Keratinocyte (primary cell): ENCODE measurements around the gene ZNF638. TPM values are rescaled to one million over a fixed set of nuclear protein-coding genes. Genes with fewer than 3 reads are reported as not detected.

ENCODE experiments used
- DNase-seq: peaks from one replicate; pipeline ENCODE4 v3.0.0-alpha.2; 2011; ENCODE audit warnings: low read depth, missing footprints, low spot score
- FAIRE-seq: peaks from 2 replicates; lab custom pipeline; 2011; peaks lifted over from hg19 to GRCh38; lab: Jason Lieb, UNC
- H2AFZ ChIP-seq: 2 replicates; pipeline ENCODE4 v1.6.0; 2012; ENCODE audit warnings: low read length, control low read depth, inconsistent platforms; ENCODE audit not compliant: control insufficient read depth
- H3K27ac ChIP-seq: 2 replicates; pipeline ENCODE4 v1.5.1; 2011; ENCODE audit warnings: low read length; ENCODE audit not compliant: control insufficient read depth, insufficient read depth
- H3K27me3 ChIP-seq: 3 replicates; pipeline ENCODE4 v1.6.0; 2011; ENCODE audit warnings: low read length; ENCODE audit not compliant: control insufficient read depth, insufficient read depth; ENCODE audit errors: extremely low read depth
- H3K36me3 ChIP-seq, 2 experiments: 2 replicates in 1 of 2; 3 replicates in 1 of 2; pipeline ENCODE4 v1.5.1; 2011; ENCODE audit warnings: low read length in 2 of 2, mild to moderate bottlenecking in 1 of 2; ENCODE audit not compliant: control insufficient read depth in 2 of 2, insufficient read depth in 2 of 2; ENCODE audit errors: extremely low read depth in 1 of 2
- H3K4me1 ChIP-seq: 3 replicates; pipeline ENCODE4 v1.5.1; 2011; ENCODE audit warnings: low read length; ENCODE audit not compliant: control insufficient read depth, insufficient read depth; ENCODE audit errors: extremely low read depth
- H3K4me2 ChIP-seq: 3 replicates; pipeline ENCODE4 v1.6.0; 2011; ENCODE audit warnings: low read depth, low read length; ENCODE audit not compliant: control insufficient read depth, insufficient read depth; ENCODE audit errors: extremely low read depth
- H3K4me3 ChIP-seq, 3 experiments: fragments of 200-600 bp in 1 of 3; sonication (generic) in 1 of 3; 2 replicates in 2 of 3; 3 replicates in 1 of 3; pipeline ENCODE4 v1.5.1; 2011 to 2016; ENCODE audit warnings: low read length in 3 of 3, mild to moderate bottlenecking in 3 of 3, control low read depth in 2 of 3, inconsistent platforms in 1 of 3, low read depth in 1 of 3, mixed read lengths in 1 of 3, mixed run types in 1 of 3, moderate library complexity in 1 of 3; ENCODE audit not compliant: control insufficient read depth in 2 of 3, insufficient read depth in 2 of 3; ENCODE audit errors: extremely low read depth in 1 of 3
- H3K79me2 ChIP-seq: 2 replicates; pipeline ENCODE4 v1.6.0; 2012; ENCODE audit warnings: low read length; ENCODE audit not compliant: control insufficient read depth, insufficient read depth
- H3K9ac ChIP-seq: 3 replicates; pipeline ENCODE4 v1.6.0; 2011; ENCODE audit warnings: low read length; ENCODE audit not compliant: control insufficient read depth, insufficient read depth; ENCODE audit errors: extremely low read depth
- H3K9me1 ChIP-seq: 3 replicates; pipeline ENCODE4 v1.6.0; 2011; ENCODE audit warnings: low read length; ENCODE audit not compliant: control insufficient read depth, insufficient read depth; ENCODE audit errors: extremely low read depth
- H3K9me3 ChIP-seq: 2 replicates; pipeline ENCODE4 v1.5.1; 2012; ENCODE audit warnings: low read depth, low read length; ENCODE audit not compliant: control insufficient read depth
- H4K20me1 ChIP-seq: 3 replicates; pipeline ENCODE4 v1.6.0; 2011; ENCODE audit warnings: low read length; ENCODE audit not compliant: control insufficient read depth, insufficient read depth; ENCODE audit errors: extremely low read depth
- CTCF ChIP-seq, 3 experiments: IDR thresholded peaks in 1 of 3; conservative IDR thresholded peaks in 1 of 3; optimal IDR thresholded peaks in 1 of 3; 2 replicates in 2 of 3; 3 replicates in 1 of 3; pipeline versions ENCODE3 to v1.5.1; 2011; ENCODE audit warnings: low read length in 3 of 3, mild to moderate bottlenecking in 3 of 3, moderate library complexity in 2 of 3, control low read depth in 1 of 3, inconsistent platforms in 1 of 3; ENCODE audit not compliant: insufficient read depth in 2 of 3; ENCODE audit errors: extremely low read depth in 1 of 3
- EZH2 ChIP-seq: IDR thresholded peaks from one replicate; pipeline ENCODE4 v1.6.1; 2012; ENCODE audit warnings: inconsistent platforms, mild to moderate bottlenecking, low read length, moderate library complexity
- dilution Hi-C: fragments of 300-500 bp; cut with MboI; formaldehyde crosslinking; loops from one replicate; pipeline ENCODE4 v1.7.0; 2020; ENCODE audit warnings: low sequenced_read_pairs; ENCODE audit not compliant: extremely low pct_ligation_motif_present
- polyA plus RNA-seq, 5 experiments: library from polyadenylated mRNA; depleted of rRNA in 3 of 5; stranded (reverse) in 3 of 5; stranded (forward) in 1 of 5; unstranded in 1 of 5; fragments of >200 nt; gene quantifications; 1 replicate in 1 of 5; 2 replicates in 3 of 5; 3 replicates in 1 of 5; pipeline versions ENCODE4 v1.2.1 to v1.2.3, GENCODE V29; 2011 to 2012; ENCODE audit warnings: missing spikeins in 2 of 5, low read depth in 1 of 5, low replicate concordance in 1 of 5

ZNF638 gene
- polyA plus RNA-seq, 1 donor (not counting 4 experiments of a cell fraction or from before 2014, with no cell fraction given) = 66.5 TPM

DNA sequence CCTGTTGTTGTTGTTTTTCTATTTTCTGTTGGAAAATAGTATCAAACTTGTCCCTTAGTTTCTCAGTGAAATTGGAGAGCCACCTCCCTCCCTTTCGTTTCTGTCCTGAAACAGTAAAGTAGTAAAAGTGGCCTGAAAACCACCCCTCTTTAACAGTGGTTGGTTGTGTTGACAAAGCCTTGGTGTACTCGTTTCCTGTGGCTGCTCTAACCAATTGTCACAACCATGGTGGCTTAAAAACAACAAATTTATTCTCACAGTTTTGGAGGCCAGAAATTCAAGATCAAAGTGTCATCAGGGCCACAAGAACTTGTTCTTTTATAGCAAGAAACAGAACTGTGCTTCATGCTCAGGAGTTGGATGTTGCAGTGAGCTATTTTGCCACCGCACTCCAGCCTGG, 117.8 kb downstream of the ZNF638 start:
- TF ChIP-seq EZH2 (no peak), CTCF (optimal IDR thresholded peaks at IDR 0.05 in 1 of 3, IDR thresholded peaks at IDR 0.05 in 1 of 3, conservative IDR thresholded peaks at IDR 0.05 in 1 of 3; ENCODE audit: extremely low read depth in 1 of 3, insufficient read depth in 2 of 3, low read length in 3 of 3) (no peak)
- Histone ChIP-seq H3K4me3 (no peak overlapping the region), H3K9me3 (no peaks in the 10 kb centered on the region), H4K20me1 (no peaks in the 10 kb centered on the region), H3K9me1 (no peaks in the 10 kb centered on the region), H2AFZ (no peak overlapping the region), H3K9ac (no peak overlapping the region), H3K4me2 (no peak overlapping the region), H3K79me2 (no peaks in the 10 kb centered on the region), H3K27ac (no peak overlapping the region), H3K36me3 (no peaks in the 10 kb centered on the region), H3K4me1 (peaks cover 22% of the 10 kb centered on the region), H3K27me3 (no peaks in the 10 kb centered on the region)
- DNase-seq (no peak), FAIRE-seq (no peak)
- dilution Hi-C loops = no loop called here

GRCh38 chr2:71451705-71452104, 120.1 kb downstream of the ZNF638 start:
- dilution Hi-C loops = no loop called here

More at GRCh38 chr2:71451705-71452104, 120.1 kb downstream of the ZNF638 start:
- no peaks in the 10 kb centered on the region for H3K79me2 ChIP-seq
- no peaks in the 10 kb centered on the region for H4K20me1 ChIP-seq
- no peaks in the 10 kb centered on the region for H3K9me3 ChIP-seq
- H3K4me1 ChIP-seq = peaks cover 38% of the 10 kb centered on the region
- H3K4me3 ChIP-seq = no peak overlapping the region
- no peaks in the 10 kb centered on the region for H3K27me3 ChIP-seq
- no peak overlapping the region for H3K27ac ChIP-seq
- TF ChIP-seq CTCF (optimal IDR thresholded peaks at IDR 0.05 in 1 of 3, IDR thresholded peaks at IDR 0.05 in 1 of 3, conservative IDR thresholded peaks at IDR 0.05 in 1 of 3; ENCODE audit: extremely low read depth in 1 of 3, insufficient read depth in 2 of 3, low read length in 3 of 3) (no peak), EZH2 (no peak)
- DNase-seq (no peak), FAIRE-seq (no peak)
- H3K9ac ChIP-seq = no peak overlapping the region
- no peaks in the 10 kb centered on the region for H3K36me3 ChIP-seq
- no peak overlapping the region for H3K4me2 ChIP-seq
- H3K9me1 ChIP-seq = no peaks in the 10 kb centered on the region
- H2AFZ ChIP-seq = no peak overlapping the region
